ENCODE results near the gene SPDYE2. TPM values are rescaled to one million over a fixed set of nuclear protein-coding genes. Genes with fewer than 3 reads are reported as not detected.
"Not testable (repeated sequence)": the region's sequence is repeated elsewhere in the genome, so short reads cannot be mapped to it uniquely, and the experiment has no call there.

The SPDYE2 gene, protein sequence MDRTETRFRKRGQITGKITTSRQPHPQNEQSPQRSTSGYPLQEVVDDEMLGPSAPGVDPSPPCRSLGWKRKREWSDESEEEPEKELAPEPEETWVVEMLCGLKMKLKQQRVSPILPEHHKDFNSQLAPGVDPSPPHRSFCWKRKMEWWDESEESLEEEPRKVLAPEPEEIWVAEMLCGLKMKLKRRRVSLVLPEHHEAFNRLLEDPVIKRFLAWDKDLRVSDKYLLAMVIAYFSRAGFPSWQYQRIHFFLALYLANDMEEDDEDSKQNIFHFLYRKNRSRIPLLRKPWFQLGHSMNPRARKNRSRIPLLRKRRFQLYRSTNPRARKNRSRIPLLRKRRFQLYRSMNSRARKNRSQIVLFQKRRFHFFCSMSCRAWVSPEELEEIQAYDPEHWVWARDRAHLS
- total RNA-seq (2014; rRNA removed; shearing (Covaris generic)): not detected in 2 replicates

DNA sequence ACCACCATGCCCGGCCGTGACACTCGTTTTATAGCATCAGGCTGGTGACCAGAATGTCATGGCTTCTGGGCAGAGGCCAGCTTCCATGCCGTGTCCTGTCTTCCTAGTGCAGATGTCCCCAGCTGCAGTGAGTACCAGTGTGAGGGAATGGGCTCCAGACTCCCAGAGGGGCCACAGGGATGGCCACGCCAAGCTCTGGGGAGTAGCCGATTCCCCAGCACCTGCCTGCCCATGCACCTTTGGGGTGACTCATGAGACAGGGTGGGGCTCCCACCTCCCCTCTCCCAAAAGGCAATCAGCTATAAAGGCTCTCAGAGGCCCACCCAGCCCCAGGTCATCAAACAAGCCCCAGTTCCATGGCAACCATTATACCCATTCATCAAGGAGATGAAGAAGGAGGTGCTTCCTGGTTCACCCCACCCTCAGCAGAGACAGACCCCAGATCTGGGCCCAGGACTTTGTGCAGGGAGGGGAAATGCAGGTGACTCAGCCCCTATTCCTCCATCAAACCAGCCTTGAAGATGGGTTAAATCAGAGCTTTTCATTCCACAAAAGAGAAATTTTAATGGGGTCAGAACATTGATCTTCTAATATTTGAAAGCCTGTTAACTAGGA lies at the start of gene SPDYE2:
Gene SPDYE2, plus strand, starts transcription at position 419 of the 615 bp plus-strand sequence. CDS start 2,030 bp downstream, outside the sequence.
- not testable (repeated sequence) for DNase-seq (ENCODE audit: low spot score)

DNA sequence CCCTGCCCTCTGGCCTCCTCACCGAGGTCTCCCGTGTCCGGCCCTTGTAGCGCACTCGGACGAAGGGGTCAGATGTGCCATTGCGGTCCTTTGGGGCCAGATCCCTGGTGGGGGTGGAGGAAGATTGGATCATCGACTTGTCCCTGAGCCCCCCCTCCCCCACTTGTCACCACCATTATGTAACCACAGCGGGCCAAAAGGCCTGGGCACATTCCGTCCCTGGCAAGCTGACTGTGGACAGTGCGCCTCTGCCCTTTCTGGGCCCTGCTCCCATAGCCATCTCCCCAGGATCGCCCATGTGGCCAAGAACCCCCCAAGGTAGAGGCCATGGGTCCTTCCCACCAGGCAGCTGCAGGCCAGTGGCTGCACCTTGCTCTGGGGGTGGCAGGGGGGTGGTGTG lies 47.9 kb upstream of the SPDYE2 start:
- not testable (repeated sequence) for DNase-seq (ENCODE audit: low spot score)

DNA sequence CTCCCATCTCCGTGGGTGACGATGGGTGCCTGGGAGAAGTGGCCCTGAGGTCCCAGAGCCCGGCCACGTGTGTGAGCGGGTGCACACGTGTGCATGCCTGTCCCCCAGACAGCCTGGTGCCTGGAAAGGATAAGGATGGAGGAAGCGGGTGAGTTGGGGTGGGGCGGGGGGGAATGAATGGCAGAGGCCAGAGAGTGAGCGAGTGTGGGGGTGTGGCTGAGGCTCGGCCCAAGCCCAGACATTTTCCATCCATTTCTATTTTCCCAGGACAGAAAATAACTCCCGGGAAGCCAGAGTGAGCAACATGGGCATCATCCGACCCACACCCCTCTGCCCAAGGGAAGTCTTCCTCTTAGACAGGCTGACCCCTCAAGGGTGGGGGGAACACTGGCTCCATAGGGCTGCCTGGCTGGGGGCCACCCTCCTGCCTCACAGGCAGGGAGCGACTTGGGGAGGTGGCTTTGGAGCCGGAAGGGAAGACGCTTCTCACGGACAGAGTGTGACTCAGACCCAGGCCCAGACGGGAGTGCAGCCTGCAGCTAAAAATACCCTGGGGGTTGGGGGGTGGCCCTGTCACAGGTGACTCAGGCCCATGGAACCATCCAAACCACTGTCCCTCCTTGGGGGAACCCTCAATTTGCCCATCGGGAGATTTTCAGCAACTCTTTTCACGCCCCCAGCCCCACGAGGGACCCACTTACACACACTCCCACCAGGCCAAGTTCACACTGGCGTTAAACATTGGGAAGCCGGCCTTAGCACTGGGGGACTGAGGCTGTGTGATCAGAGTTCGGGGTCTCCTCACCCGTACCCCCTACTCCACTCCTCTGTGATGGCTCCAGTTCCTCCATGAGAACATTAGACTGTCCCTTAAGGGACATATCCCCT lies 45.5 kb upstream of the SPDYE2 start:
- DNase-seq (ENCODE audit: low spot score): not testable (repeated sequence)

DNA sequence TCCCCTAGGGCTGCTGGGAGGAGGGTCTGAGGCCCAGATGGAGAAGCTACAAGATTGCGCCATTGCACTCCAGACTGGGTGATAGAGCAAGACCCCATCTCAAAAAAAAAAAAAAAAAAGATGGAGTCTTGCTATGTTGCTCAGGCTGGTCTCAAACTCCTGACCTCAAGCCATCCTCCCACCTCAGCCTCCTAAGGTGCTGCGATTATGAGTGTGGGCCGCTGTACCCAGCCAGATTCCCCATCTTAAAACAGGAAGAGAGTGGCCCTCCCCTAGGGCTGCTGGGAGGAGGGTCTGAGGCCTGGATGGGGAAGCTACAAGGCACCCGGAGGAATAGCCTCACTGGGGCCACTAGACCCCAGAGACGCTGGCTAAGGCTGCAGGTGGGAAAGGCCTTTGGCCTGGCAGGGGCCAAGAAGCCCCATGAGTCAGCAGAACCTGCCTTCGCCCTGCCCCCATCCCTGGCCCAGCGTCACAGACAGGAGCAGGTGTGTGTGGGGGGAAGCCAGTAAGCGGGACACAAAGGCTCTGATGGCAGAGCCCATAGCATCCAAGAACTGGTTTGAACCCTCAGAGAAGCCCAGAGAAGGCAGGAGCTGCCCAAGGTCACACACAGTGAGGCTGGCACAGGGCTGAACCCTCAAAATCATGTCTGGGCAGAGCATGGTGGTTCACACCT lies 43.5 kb upstream of the SPDYE2 start:
- DNase-seq (ENCODE audit: low spot score): not testable (repeated sequence)

DNA sequence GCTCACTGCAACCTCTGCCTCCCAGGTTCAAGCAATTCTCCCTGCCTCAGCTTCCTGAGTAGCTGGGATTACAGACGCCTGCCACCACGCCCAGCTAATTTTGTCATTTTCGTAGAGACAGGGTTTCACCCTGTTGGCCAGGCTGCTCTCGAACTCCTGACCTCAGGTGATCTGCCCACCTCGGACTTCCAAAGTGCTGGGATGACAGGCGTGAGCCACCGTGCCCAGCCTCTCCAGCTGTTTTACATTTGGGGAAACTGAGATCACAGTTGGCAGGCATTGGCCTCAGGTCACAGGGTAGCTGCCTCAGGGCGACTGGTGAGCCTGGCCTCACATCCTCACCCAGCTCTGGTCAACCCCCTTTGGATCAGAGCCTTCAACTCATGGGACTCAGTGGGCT lies 40.5 kb upstream of the SPDYE2 start:
- DNase-seq (ENCODE audit: low spot score): not testable (repeated sequence)

DNA sequence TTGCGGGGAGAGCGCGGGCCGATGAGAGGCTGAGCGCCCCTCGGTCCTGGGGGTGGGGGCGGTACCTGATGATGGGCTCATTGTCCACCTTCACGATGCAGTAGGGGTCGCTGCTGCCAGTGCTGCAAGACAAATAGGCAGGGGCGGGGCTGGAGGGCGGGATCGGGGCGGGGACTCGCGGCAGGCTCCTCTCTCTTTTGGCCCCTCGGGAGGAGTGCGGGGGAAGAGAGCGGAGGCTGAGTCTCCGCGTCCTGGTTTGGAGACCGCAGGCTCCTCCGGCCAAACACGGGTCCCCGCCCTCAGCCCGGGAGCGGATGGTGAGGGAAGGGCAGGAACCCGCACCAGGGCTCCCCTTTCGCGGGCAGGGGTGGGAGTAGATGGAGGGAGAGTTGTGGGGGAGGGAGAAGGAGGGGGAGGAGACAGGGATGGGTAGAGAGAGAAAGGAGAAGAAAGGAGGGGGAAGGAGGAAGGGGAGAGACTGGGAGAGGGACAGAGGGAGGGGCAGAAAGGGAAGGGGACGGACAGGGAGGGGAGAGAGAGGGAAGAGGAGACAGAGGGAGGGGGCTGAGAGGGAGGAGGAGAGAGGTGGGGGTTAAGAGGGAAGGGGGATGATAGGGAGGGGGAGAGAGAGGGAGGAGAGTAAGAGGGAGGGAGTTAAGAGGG lies 39.0 kb upstream of the SPDYE2 start:
- DNase-seq (ENCODE audit: low spot score): not testable (repeated sequence)

DNA sequence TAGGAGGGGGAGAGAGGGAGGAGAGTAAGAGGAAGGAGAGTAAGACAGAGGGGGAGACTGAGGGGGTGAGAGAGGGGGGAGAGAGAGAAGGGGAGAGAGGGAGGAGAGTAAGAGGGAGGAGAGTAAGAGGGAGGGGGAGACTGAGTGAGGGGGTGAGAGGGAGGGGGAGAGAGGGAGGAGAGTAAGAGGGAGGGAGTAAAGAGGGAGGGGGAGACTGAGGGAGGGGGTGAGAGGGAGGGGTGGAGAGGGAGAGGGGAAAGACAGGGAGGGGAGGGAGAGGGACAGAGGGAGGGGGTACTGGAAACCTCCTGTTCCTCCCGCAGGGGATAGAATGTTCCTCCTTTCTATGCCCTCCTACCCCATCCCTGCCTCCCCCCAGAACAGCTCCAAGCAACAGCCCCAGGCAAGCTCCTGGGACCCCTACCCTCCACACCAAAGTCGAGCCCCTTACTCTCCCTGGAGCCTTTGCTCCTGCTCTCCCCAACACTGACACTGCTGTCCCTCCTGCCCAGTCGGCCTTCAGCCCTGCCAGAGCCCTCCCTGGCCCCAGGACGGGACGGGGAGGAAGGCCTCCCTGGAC lies 38.3 kb upstream of the SPDYE2 start:
- peak; percentile 0 for DNase-seq (ENCODE audit: low spot score)

DNA sequence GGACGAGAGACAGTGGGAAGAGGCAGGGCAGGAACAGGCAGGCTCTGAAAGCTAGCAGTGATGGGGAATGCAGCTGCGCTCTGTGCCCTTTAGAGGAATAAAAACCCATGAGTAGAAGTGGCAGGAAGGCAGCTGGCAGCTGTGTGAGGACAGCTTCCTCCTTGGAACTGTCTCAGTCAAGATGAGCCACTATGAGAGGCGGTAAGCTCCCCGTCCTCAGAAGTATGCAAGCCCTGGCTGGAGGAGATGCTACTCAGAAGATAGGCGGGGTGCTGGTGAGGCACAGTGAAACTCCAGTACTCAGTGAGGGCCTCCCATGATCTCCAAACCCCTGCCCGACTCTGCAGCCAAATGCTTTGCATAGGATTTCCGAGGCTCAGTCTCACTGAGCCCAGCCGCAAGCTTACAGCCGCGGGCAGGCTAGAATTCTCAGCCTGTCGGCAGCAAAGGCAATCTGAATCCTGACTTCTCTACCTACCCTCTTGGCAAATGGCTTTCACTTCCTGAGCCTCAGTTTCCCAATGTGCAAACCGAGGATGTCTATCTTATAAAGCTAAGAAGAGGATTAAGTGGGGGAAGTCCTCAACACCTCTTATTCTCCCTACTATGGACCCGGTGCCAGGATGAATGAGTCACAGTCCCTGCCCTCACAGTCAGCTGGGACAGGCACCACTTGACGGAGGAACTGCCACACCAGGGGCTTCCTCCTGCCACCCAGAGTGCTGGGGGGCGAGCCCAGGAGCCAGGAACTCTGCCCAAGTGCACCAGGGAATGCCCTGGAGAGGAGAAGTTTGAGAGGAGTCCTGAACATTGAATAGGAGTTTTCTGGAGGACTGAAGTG lies 35.9 kb upstream of the SPDYE2 start:
- DNase-seq (ENCODE audit: low spot score): not testable (repeated sequence)

DNA sequence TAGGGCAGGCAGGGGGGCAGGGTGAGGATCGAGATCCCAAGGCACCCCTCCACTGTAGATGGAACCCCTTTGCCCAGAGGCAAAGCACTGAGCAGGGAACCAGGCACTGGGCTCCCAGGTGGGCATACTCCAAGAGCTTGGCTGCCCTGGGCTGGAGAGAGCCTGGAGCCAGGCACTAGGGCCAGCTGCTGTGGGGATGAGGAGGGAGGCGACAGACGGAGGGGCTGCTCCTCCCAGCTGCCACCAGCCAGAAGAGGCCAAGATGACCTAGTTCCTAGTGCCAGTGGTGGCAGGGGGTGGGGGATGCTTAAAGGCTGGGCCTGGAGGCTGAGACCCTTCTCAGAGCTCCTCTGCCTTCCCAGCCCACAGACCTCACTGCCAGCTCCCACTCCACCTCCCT lies 35.1 kb upstream of the SPDYE2 start:
- not testable (repeated sequence) for DNase-seq (ENCODE audit: low spot score)

DNA sequence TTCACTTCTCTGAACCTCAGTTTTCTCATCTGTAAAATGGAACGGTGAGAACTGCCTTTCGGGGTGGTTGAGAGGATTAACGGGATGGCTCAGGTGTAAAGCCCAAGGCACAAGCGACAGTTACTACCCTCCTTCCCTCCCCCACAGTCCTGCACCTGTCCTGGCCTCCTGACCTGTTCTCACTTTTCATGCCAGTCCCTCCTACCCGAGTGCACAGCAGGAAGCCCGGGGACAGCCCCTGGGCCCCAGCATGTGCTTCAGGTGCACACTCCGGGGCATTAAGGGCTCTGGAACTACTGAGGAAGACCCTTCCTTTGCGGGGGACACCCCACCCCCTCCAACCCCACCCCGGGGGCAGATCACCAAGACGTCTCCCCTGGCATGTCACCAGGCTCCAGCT lies 34.1 kb upstream of the SPDYE2 start:
- DNase-seq (ENCODE audit: low spot score): not testable (repeated sequence)

DNA sequence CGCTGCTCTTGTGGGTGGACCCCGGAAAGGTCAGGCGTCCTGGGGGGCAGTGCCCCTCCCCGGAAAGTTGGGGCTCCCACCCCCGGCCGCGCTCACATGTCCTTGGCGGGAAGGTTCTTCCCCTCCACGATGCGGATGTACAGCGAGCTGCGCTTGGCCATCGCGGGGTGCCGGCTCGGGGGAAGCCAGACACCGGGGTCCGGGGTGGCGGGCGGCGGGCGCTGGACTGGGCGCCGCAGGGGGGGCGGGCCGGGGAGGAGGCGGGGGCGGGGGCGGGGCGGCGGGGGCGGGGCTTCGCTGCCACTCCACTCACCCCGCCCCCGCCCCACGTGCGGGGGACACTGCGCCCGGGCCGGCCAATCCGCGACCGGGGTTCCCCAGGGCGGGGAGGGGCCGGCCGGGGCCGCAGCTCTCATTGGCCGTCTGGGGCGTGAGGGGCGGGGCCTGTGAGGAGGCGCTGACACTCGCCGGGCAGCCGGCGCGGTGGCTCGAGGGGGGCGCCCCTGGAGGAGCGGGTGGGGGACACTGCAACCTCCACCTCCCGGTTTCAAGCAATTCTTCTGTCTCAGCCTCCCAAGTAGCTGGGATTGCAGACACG lies 33.4 kb upstream of the SPDYE2 start, which contains the start of gene RASA4B:
Gene RASA4B, minus strand, starts transcription at position 228 of the 598 bp plus-strand sequence. Its CDS starts 67 bp downstream, at position 161.
- DNase-seq (ENCODE audit: low spot score): not testable (repeated sequence)

DNA sequence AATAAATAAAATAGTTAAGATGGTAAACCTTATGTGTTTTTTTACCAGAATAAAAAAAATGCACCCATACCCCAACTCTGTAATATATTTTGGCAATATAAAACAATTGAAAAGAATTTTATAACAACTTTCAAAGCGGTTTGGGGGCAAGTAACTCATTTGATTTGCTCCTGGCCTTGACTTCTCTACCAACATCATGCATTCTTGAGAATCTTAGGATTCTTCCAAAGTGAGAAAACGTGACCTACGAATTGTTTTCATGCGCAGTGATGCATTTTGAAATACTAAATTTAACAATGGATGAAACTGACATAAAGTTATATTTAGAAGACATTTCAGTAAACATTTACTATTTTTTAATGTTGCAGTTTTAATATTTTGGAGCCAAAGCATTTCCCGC lies 30.2 kb upstream of the SPDYE2 start:
- DNase-seq (ENCODE audit: low spot score): not testable (repeated sequence)

DNA sequence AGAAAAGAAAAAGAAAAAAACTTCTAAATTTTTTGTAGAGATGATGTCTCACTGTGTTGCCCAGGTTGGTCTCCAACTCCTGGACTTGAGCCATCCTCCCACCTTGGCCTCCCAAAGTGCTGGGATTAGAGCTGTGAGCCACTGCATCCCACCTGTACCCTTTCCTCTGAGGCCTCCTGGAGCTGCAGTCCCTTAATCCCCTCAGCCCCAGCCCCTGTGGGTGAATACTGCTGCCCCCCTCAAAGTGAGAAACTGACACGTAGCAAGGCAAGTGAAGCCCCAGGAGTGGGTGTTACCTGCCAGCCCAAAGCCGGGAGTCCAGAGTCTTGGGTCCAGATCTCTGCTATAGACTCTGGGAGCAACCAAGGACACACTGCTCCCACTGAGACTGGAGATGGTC lies 26.2 kb upstream of the SPDYE2 start:
- not testable (repeated sequence) for DNase-seq (ENCODE audit: low spot score)

DNA sequence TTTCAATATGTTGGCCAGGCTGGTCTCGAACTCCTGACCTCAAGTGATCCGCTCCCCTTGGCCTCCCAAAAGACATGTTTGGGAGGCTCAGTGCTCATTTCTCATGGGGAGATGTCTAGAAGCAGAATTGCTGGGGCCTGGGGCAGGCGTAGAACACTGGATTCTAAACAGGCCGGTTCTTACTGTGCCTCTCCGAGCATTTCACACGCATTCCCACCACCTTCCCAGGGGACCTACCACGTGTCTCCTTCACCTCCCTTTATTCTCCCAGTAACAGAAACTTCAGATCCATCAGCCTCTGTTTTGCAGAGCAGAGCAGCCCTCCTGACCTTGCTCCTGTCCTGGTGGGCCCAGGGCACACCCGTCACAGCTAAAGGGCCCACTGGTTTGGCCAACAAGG lies 23.8 kb upstream of the SPDYE2 start:
- not testable (repeated sequence) for DNase-seq (ENCODE audit: low spot score)

DNA sequence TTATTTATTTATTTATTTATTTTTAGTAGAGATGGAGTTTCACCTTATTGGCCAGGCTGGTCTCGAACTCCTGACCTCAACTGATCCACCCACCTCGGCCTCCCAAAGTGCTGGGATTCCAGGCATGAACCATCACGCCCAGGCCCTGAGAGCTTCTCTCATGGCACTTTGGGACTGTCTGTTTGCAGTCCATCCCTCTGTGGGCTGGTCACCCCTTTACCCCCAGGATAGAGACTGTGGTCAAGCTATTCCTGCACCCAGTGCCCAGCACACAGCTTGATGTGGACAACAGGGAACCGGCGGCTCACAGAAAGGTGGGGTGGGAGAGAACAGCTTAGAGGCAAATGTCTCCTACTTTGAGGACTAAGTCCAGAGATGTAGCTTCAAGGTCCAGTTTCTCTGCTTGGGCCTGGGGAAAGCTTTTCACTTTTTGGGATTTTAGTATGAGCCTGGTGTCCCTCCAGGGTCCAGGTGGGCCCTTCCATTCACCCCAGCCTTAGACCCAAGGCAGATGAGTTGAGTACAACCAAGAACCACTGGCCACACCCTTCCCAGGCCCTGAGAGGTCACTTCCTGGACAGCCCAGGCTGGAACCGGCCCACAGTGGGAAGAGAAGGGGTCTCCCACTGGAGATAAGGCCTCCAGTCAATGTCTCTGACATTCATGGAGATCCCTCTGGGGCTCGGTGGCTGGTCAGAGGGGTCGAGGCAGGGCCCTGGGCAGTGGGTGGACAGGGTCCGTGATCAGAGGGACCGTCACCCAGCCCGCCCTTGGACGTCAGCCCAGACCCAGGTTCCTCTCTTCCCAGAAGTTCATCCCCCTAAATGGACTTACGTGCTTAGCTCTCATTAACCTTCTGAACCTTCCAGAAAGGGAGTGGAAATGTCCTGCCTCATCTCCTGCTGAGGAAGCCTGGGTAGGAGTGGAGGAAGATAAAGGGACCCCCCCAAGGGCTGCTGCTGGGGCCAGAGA lies 22.9 kb upstream of the SPDYE2 start:
- DNase-seq (ENCODE audit: low spot score): not testable (repeated sequence)

DNA sequence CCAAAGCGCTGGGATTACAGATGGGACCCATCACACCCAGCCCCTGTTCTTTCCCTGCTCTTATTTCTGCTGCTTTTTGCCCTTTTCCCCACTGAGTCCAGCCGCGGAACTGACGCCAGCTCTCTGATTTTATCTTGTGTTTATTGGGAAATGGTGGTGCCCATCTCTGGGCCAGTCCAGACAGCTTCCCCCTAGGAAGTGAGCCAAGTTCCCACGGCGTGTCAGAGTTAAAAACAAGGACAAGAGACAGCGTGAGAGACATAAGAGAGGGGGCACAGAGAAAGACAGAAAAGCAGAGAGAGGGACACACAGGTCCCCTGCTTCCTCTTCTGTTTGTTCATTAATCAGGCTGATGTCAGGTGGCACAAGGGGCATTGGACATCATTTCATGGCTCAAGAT lies 19.4 kb upstream of the SPDYE2 start:
- not testable (repeated sequence) for DNase-seq (ENCODE audit: low spot score)

DNA sequence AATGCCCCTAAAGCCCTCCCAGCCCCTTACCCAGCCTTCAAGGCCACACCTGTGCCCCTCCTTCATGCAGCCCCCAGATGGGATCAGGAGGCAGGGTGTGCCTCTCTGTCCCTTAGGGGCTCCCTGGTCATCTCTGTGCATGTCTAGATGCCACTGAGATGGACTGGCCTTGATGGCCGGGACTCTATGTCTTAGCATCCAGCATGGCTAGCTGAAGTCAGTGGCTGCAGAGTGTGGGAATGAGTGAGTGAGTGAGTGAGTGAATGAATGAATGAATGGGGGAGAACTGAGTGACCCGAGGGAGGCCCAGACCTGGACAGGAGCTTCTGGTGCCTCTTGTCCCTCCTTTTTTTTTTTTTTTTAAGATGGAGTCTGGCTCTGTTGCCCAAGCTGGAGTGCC lies 18.9 kb upstream of the SPDYE2 start:
- DNase-seq (ENCODE audit: low spot score): not testable (repeated sequence)

Data from HT-29 (cell line).